ENCODE results near the gene SLAIN1. TPM values are rescaled to one million over a fixed set of nuclear protein-coding genes. Genes with fewer than 3 reads are reported as not detected.

SLAIN1 gene
- total and polyA plus RNA-seq, 2 donors (not counting 1 experiment from before 2014, with no cell fraction given), result 12.7 to 29.5 TPM

GRCh38 chr13:77716692-77717091 is 19.2 kb downstream of the SLAIN1 start:
- H3K79me2 ChIP-seq (ENCODE audit: control insufficient read depth, insufficient read depth, low read length), result no peaks in the 10 kb centered on the region
- ATAC-seq (ENCODE audit: low read depth) (no peak), DNase-seq (no peak)
- peaks cover 14% of the 10 kb centered on the region for H3K4me1 Mint-ChIP-seq
- H3K4me1 ChIP-seq (ENCODE audit: control insufficient read depth in 2 of 2, insufficient read depth in 2 of 2, low read length in 2 of 2), result no peaks in the 10 kb centered on the region
- H3K27ac Mint-ChIP-seq, result no peak overlapping the region
- WGBS (ENCODE audit: insufficient coverage), result no CpG with 5 or more reads among the region's 2 CpGs
- no peak overlapping the region for H3K4me3 ChIP-seq (ENCODE audit: control extremely low read depth in 1 of 5, extremely low read depth in 1 of 5, insufficient read depth in 1 of 5, low read depth in 2 of 5, low read length in 4 of 5)
- no peak overlapping the region for H3K9ac ChIP-seq (ENCODE audit: low read length)
- POLR2A ChIA-PET, result no interaction called here
- H4K20me1 ChIP-seq (ENCODE audit: control insufficient read depth, insufficient read depth, low read length, poor library complexity, severe bottlenecking), result no peaks in the 10 kb centered on the region
- H3K4me3 Mint-ChIP-seq, result no peak overlapping the region
- CTCF ChIA-PET, result no interaction called here
- no peaks in the 10 kb centered on the region for H3K27me3 Mint-ChIP-seq
- H3K27ac ChIP-seq (ENCODE audit: low read length in 2 of 2), result no peak overlapping the region
- peaks cover 5% of the 10 kb centered on the region for H3K9me3 Mint-ChIP-seq (ENCODE audit: insufficient read depth)
- intact Hi-C loops (cut with micrococcal nuclease), result no loop called here
- TF ChIP-seq EZH2 (IDR thresholded peaks at IDR 0.05; ENCODE audit: borderline replicate concordance, insufficient read depth, low read depth, low read length, poor library complexity, severe bottlenecking) (no peak), CTCF (IDR thresholded peaks at IDR 0.05) (no peak)
- H2AFZ ChIP-seq (ENCODE audit: insufficient read depth, low read depth, low read length, poor library complexity, severe bottlenecking), result no peak overlapping the region
- H3K36me3 ChIP-seq (replicated peaks in 1 of 2; ENCODE audit: control extremely low read depth in 1 of 2, control insufficient read depth in 1 of 2, extremely low read depth in 1 of 2, insufficient read depth in 2 of 2, low read length in 1 of 2), result peaks cover 0 to 3% of the 10 kb centered on the region in 2 experiments
- no peaks in the 10 kb centered on the region for H3K9me3 ChIP-seq (ENCODE audit: control extremely low read depth in 1 of 3, control insufficient read depth in 2 of 3, insufficient read depth in 1 of 3, low read length in 2 of 3)
- no peak overlapping the region for H3K4me2 ChIP-seq (replicated peaks; ENCODE audit: low read depth, low read length, poor library complexity, severe bottlenecking)
- H3K27me3 ChIP-seq (replicated peaks in 1 of 4; ENCODE audit: control extremely low read depth in 1 of 4, control insufficient read depth in 3 of 4, insufficient read depth in 4 of 4, low read length in 3 of 4), result no peaks in the 10 kb centered on the region

GRCh38 chr13:77717508-77717907 is 20.0 kb downstream of the SLAIN1 start:
- Histone ChIP-seq H4K20me1 (ENCODE audit: control insufficient read depth, insufficient read depth, low read length, poor library complexity, severe bottlenecking) (no peaks in the 10 kb centered on the region), H3K27me3 (replicated peaks in 1 of 4; ENCODE audit: control extremely low read depth in 1 of 4, control insufficient read depth in 3 of 4, insufficient read depth in 4 of 4, low read length in 3 of 4) (no peaks in the 10 kb centered on the region), H3K4me1 (ENCODE audit: control insufficient read depth in 2 of 2, insufficient read depth in 2 of 2, low read length in 2 of 2) (no peaks in the 10 kb centered on the region), H3K9ac (ENCODE audit: low read length) (no peak overlapping the region), H3K4me3 (ENCODE audit: control extremely low read depth in 1 of 5, extremely low read depth in 1 of 5, insufficient read depth in 1 of 5, low read depth in 2 of 5, low read length in 4 of 5) (no peak overlapping the region), H2AFZ (ENCODE audit: insufficient read depth, low read depth, low read length, poor library complexity, severe bottlenecking) (no peak overlapping the region), H3K4me2 (replicated peaks; ENCODE audit: low read depth, low read length, poor library complexity, severe bottlenecking) (no peak overlapping the region), H3K79me2 (ENCODE audit: control insufficient read depth, insufficient read depth, low read length) (no peaks in the 10 kb centered on the region), H3K9me3 (ENCODE audit: control extremely low read depth in 1 of 3, control insufficient read depth in 2 of 3, insufficient read depth in 1 of 3, low read length in 2 of 3) (no peaks in the 10 kb centered on the region), H3K36me3 (replicated peaks in 1 of 2; ENCODE audit: control extremely low read depth in 1 of 2, control insufficient read depth in 1 of 2, extremely low read depth in 1 of 2, insufficient read depth in 2 of 2, low read length in 1 of 2) (peaks cover 0 to 3% of the 10 kb centered on the region in 2 experiments), H3K27ac (ENCODE audit: low read length in 2 of 2) (no peak overlapping the region)
- ChIA-PET CTCF (interaction anchor here (0.5 kb wide), 1 partner anchor 1825 kb away, joined by 3 read pairs; no protein-coding TSS in a partner anchor), POLR2A (no interaction called here)
- WGBS (ENCODE audit: insufficient coverage), result 90% methylated on average over 1 of the region's 4 CpGs
- no peak for DNase-seq
- TF ChIP-seq CTCF (IDR thresholded peaks at IDR 0.05), result no peak
- no peak for TF ChIP-seq EZH2 (IDR thresholded peaks at IDR 0.05; ENCODE audit: borderline replicate concordance, insufficient read depth, low read depth, low read length, poor library complexity, severe bottlenecking)
- Mint-ChIP-seq H3K27me3 (no peaks in the 10 kb centered on the region), H3K4me1 (peaks cover 14% of the 10 kb centered on the region), H3K27ac (no peak overlapping the region), H3K4me3 (no peak overlapping the region), H3K9me3 (ENCODE audit: insufficient read depth) (no peaks in the 10 kb centered on the region)
- ATAC-seq (ENCODE audit: low read depth), result no peak
- intact Hi-C loops (cut with micrococcal nuclease), result no loop called here
